ENCODE data around the gene FNDC10. TPM values are rescaled to one million over a fixed set of nuclear protein-coding genes. Genes with fewer than 3 reads are reported as not detected.

The FNDC10 gene
- polyA plus RNA-seq, 3 donors: 0.52 to 2.2 (median 0.70) TPM

GRCh38 chr1:1583347-1584010 lies 16.5 kb downstream of the FNDC10 start:
- no peak overlapping the region for H3K27ac ChIP-seq (ENCODE audit: low read depth, low read length)
- WGBS, 3 donors: 82 to 86% (median 84%) methylated on average over 23 of the region's 23 CpGs

- no peak overlapping the region for H3K27ac ChIP-seq (ENCODE audit: low read depth, low read length)
- 66 to 74% (median 71%) methylated on average over 9 of the region's 9 CpGs for WGBS, 3 donors
These were observed 17.2 kb downstream of the FNDC10 start for GRCh38 chr1:1582585-1583346.

DNA sequence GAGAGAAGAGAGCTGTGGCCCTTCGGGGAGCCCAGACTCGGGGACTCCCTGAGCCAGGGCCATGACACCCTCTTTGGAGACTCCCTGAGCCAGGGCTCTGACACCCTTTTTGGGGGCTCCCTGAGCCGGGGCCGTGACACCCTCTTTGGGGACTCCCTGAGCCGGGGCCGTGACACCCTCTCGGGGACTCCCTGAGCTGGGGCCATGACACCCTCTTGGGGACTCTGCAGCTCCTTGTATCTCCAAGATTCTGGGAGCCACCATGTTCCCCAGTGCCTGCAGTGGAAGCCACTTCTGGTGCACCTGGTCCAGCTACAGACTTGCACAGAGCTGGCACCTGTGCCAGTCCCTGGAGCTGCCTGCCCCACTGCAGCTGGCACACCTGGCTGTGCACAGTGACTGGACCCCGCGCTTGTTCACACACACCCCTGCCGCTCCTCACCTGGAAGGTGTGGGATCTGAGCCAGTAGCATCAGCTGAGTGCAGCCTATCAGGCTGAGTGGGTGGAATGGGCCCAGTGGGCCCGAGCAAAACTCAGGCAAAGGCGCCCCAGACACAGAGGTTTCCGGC lies 21.5 kb downstream of the FNDC10 start:
- 79 to 87% (median 82%) methylated on average over 11 to 13 of the region's 13 CpGs for WGBS, 3 donors

GRCh38 chr1:1577367-1578011 lies 22.4 kb downstream of the FNDC10 start:
- no peak overlapping the region for H3K27ac ChIP-seq (ENCODE audit: low read depth, low read length)
- WGBS, 3 donors: 35 to 57% (median 53%) methylated on average over 10 of the region's 10 CpGs

More for the DNA sequence above, 21.5 kb downstream of the FNDC10 start:
- H3K27ac ChIP-seq (ENCODE audit: low read depth, low read length): no peak overlapping the region

DNA sequence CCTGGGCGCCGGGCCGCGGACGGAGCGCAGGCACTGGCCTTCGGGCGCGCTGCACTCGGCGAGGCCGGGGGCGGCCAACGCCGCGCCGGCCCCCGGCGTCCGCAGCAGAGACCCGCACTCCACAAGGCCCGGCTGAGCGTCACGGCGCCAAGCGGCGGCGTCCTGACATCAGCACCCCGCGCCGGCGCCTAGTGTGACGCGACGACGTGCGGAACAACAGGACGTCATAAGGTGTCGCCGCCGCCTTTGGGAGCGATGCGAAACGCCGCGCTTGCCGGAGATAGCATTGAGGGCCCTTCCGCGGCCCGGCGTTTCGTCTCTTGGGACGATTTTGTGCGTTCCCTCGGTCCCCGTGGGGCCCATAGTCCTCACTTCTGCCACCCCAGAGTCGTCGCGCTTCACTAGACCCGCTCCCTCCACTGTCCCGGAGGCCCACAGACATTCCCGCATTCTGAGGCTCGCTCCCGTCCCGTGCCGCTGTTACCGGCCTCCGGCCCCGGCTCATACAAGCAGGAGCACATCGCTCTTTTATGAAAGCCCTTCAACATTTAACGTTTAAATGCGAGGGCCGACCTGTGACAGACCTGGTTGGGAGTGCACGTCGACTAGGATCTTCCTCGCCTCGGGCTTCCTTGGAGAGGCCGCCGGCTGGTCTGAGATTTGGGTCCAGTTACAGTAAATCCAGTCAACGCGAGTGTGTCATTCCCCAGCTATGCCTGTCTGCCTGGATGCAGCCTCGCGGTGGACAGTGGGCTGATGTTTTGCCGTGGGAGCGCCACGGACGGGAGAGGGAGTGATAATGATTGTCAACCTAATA lies 25.0 kb downstream of the FNDC10 start, which contains the start of gene SSU72:
TSS of gene SSU72 (minus strand) at position 143 of the 817 bp plus-strand sequence. CDS start 306 bp downstream, outside the sequence.
- peak within 1 kb of the TSS; percentile 95 for H3K27ac ChIP-seq (ENCODE audit: low read depth, low read length)
- 0% methylated on average over 73 to 87 of the region's 87 CpGs for WGBS, 3 donors

GRCh38 chr1:1573843-1574720 lies 25.9 kb downstream of the FNDC10 start:
- WGBS, 3 donors: 0 to 1% (median 1%) methylated on average over 79 to 96 of the region's 96 CpGs
- peak overlapping the region; percentile 95 for H3K27ac ChIP-seq (ENCODE audit: low read depth, low read length)

DNA sequence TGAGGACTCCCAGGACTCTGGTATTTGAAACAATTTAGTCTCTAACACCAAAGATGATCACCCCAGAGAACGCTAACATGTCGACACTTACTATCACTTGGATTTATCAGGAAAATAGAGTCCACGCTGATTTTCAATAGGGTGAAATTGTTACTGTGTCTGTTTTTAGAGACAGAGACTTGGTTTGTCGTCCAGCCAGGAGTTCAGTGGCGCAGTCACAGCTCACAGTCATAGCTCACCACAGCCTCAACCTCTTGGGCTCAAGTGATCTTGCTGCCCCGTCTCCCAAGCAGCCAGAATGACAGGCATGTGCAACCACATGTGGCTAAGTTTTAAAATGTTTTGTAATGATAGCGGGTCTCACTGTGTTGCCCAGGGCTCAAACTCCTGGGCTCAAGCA lies 30.6 kb downstream of the FNDC10 start:
- WGBS, 3 donors: 70 to 82% (median 78%) methylated on average over 7 of the region's 7 CpGs
- no peak overlapping the region for H3K27ac ChIP-seq (ENCODE audit: low read depth, low read length)

DNA sequence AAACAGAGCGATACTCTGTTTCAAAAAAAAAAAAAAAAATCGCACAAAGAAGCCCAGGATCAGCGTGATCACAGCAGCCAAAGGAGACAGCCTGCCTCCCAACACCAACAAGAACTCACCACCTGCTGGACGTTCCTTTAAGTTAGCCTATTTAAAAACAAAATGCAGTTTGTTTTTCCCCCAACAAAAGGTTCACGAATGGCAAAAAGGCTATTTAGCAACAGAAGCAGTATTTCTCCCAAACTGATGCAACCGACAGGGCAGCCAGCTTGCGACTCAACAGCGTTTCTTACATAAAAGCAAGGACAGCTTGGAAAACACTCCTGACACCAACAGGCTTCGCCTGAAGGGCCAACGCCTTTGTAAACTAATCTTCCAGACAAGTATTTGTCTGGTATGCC lies 32.0 kb downstream of the FNDC10 start:
- 60 to 71% (median 69%) methylated on average over 10 of the region's 10 CpGs for WGBS, 3 donors
- H3K27ac ChIP-seq (ENCODE audit: low read depth, low read length): no peak overlapping the region

DNA sequence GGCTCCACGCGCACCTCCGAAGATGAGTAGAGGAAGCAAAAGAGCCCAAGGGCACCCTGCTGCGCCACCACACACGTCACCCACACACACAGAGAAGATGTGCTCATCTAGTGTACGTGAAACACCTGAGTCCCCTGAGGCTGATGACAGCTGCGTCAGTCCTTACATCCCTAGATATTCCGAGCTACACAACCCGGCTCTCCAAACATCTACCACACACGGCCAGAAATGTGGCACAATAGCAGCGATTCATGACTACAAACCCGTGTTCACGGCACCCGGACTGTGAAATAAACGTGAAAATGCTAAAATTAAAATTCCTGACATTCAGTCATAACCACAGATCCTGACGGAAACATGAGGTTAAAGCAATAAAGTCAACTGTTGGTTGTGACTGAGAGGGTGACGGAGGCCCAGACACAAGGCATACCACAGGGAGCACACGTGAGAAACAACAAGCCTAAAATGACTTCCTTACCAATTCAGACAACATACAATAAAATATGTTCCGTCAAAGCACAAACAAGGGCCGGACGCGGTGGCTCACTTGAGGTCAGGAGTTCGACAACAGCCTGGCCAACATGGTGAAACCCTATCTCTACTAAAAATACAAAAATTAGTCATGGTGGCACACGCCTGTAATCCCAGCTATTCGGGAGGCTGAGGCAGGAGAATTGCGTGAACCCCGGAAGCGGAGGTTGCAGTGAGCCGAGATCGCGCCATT lies 32.6 kb downstream of the FNDC10 start:
- no peak overlapping the region for H3K27ac ChIP-seq (ENCODE audit: low read depth, low read length)
- WGBS, 3 donors: 78 to 87% (median 86%) methylated on average over 31 of the region's 31 CpGs

DNA sequence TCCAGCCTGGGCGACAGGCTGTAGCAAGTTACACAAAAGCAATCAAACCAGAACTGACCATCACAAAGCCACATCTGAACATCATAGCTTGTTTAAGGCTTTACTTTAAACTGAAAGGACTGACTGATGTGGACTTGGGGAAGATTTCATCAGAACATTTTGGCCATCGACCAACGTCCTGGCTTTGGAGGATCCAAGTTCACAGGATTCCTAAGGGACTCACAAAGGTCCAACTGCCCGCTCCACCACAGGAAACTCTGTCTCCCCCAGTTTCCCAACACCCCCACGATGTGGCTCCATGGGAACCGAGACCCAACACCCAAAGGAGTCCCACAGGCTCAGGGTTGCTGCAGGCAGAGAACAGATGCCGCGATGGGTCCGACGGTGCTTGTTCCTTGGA lies 34.6 kb downstream of the FNDC10 start:
- WGBS, 3 donors: 78 to 83% (median 83%) methylated on average over 10 of the region's 10 CpGs

DNA sequence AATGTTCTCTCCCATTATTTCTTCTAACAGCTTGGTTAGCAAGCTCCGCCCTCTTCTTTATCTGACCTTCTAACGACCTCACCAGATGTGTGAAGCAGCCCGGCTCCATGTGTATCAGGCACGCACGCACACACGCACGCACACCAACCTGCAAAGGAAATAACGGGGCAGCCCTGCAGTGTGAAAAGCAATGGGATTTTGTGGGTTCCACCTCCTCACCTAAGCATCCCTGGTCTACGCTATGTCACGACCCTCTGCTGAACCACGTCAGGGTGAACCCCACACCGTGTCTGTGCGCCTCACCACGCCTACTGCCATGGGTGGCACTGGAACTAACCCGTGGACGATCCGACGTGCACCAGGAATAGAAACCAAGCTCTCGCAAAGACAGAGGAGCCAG lies 35.7 kb downstream of the FNDC10 start:
- 80 to 89% (median 88%) methylated on average over 19 of the region's 19 CpGs for WGBS, 3 donors
- no peak overlapping the region for H3K27ac ChIP-seq (ENCODE audit: low read depth, low read length)

More for the DNA sequence above, 34.6 kb downstream of the FNDC10 start:
- no peak overlapping the region for H3K27ac ChIP-seq (ENCODE audit: low read depth, low read length)

DNA sequence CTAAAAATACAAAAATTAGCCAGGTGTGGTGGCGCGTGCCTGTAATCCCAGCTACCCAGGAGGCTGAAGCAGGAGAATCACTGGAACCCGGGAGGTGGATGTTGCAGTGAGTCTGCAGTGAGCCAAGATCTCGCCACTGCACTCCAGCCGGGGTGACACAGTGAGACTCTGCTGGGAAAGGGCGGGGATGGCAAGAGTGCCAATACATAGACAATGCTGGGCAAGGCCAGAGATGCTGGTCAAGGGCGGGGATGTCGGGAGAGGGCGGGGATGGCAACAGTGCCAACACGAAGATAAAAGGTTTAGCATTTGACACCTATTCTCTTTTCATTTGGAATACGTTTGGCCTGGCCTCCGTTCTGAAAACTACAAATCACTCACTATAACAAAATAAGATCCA lies 36.2 kb downstream of the FNDC10 start:
- WGBS, 3 donors: 90 to 94% (median 91%) methylated on average over 12 of the region's 12 CpGs
- H3K27ac ChIP-seq (ENCODE audit: low read depth, low read length): no peak overlapping the region

DNA sequence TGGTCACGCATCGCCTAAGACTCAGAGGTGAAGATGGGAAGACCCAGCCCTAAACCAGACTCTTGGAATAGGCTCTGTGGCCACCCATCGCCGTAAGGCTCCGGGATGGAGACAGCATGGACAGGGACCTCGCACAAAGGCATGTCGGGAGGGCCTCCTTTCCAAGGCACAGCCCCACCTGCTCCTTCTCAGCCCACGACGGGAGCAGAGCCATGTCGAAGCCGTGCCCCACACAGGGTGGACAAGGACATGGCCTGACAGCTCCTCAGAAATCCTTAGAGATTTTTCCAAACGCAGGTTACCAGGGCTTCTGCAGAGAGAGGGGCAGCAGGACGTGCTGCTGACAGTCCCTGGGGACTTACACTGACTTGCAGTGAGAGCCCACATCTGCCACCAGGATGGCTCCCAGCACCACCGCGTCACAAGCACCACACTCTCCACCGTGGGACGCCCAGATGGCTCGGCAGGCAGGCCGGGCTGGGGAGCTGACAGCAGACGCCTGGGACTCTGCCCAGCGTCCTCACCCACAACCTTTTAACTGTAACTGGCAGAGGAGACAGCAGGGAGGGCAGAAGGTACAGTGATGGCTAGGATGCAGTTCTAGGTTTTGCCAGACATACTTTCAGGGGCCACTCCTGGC lies 37.3 kb downstream of the FNDC10 start:
- no peak overlapping the region for H3K27ac ChIP-seq (ENCODE audit: low read depth, low read length)
- 91 to 93% (median 92%) methylated on average over 21 of the region's 21 CpGs for WGBS, 3 donors

DNA sequence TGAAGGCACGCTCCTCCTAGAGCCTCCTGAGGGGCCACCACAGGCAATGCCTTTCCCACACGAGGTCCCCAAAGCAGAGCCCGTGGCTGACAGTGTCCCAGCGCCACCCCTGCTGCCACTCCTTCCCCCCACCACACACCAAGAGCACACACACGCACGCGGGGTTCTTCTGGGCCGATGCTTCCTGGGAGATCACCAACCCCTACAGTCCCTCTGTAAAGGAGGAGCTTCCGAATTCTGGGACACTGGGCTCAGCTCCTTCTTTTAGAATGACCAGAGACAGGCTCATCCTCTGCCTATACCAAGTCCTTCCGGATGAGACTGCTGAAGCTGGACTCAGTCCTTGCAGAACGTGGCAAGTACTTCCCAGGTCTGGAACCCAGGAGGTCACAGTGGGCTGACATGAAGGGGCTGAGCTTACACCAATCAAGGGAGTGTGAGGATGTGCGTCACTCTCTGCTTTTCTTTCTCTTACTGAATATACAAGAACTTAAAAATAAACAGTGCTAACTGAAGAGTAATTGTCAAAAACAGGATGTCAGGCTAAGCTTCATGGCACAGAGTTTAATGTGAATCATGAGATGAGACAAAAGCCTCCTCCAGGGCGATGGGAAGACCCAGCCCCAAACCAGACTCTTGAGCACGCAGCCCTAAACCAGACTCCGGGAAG lies 38.0 kb downstream of the FNDC10 start:
- no peak overlapping the region for H3K27ac ChIP-seq (ENCODE audit: low read depth, low read length)
- WGBS, 3 donors: 86 to 94% (median 93%) methylated on average over 15 of the region's 15 CpGs

DNA sequence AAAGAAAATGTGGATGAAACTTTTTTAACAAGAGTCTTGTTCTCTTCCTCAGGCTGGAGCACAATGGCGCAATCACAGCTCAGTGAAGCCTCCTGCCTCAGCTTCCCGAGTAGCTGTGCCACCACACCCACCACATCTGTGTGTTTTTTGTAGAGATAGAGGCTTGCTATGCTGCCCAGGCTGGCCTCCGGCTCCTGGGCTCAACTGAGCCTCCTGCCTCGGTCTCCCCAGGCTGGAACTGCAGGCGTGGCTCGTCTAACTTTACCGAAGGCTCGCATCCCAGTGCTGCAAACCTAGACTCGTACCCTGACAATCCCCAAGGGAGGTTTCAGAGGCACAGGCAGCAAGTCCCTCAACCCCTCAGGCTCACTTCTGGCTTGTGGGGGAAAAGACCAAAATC lies 39.8 kb downstream of the FNDC10 start:
- H3K27ac ChIP-seq (ENCODE audit: low read depth, low read length): no peak overlapping the region
- WGBS, 3 donors: 88 to 93% (median 88%) methylated on average over 9 of the region's 9 CpGs

GRCh38 chr1:1559066-1559465 lies 40.9 kb downstream of the FNDC10 start:
- WGBS, 3 donors: 54 to 84% (median 82%) methylated on average over 17 of the region's 17 CpGs
- H3K27ac ChIP-seq (ENCODE audit: low read depth, low read length): no peak overlapping the region
